OCI-LY1 (cell line): ENCODE results near the gene PXDN.

Source experiments
- CTCF ChIP-seq: fragments of 200-600 bp; sonication (generic), shearing (Covaris generic); IDR thresholded peaks from 2 replicates; pipeline ENCODE4 v1.5.1; 2017; ENCODE audit warnings: mild to moderate bottlenecking, antibody characterized with exemption, low read length, moderate library complexity, mixed read lengths
- EZH2 ChIP-seq: fragments of 200-600 bp; sonication (generic), shearing (Covaris generic); IDR thresholded peaks from 2 replicates; pipeline ENCODE4 v1.8.0; 2017; ENCODE audit warnings: borderline replicate concordance, mixed run types, mild to moderate bottlenecking, antibody characterized with exemption, low read length, moderate library complexity, mixed read lengths

GRCh38 chr2:1673160-1673944 is 71.0 kb downstream of the PXDN start:
- TF ChIP-seq CTCF (no peak), EZH2 (no peak)
